Activated CD8-positive, alpha-beta memory T cell treated with anti-CD3 and anti-CD28 coated beads, Interleukin-2, amount 10 ng/mL, durations not matched to agents 7 days and 5 days (primary cell): ENCODE data around the gene CTRB2. TPM values are rescaled to one million over a fixed set of nuclear protein-coding genes. Genes with fewer than 3 reads are reported as not detected.
"Not testable (repeated sequence)": the region's sequence is repeated elsewhere in the genome, so short reads cannot be mapped to it uniquely, and the experiment has no call there.

ENCODE experiments used
- ATAC-seq: fragments of 150-1000 bp; cut with Tn5 transposase; one replicate; pipeline ENCODE4 v1.10.0; 2021; ENCODE audit warnings: moderate library complexity
- CTCF ChIA-PET: fragments of 350-600 bp; sonication (Branson Sonifier 250); formaldehyde crosslinking; loops from one replicate; lab custom pipeline; 2021; ENCODE audit warnings: antibody characterized with exemption; lab: Charles Lee
- DNase-seq: peaks from one replicate; pipeline ENCODE4 v3.0.0-alpha.2; 2020
- H3K27ac Mint-ChIP-seq: one replicate; pipeline ENCODE4 v1.8.0; 2021; ENCODE audit warnings: mild to moderate bottlenecking, mixed read lengths
- H3K27me3 Mint-ChIP-seq: one replicate; pipeline ENCODE4 v1.8.0; 2021; ENCODE audit warnings: mixed read lengths
- H3K36me3 Mint-ChIP-seq: one replicate; pipeline ENCODE4 v1.8.0; 2021; ENCODE audit warnings: mild to moderate bottlenecking, mixed read lengths
- H3K4me1 Mint-ChIP-seq: one replicate; pipeline ENCODE4 v1.8.0; 2021; ENCODE audit warnings: mixed read lengths
- H3K4me3 Mint-ChIP-seq: one replicate; pipeline ENCODE4 v1.8.0; 2021; ENCODE audit warnings: mild to moderate bottlenecking, moderate library complexity, mixed read lengths
- H3K9me3 Mint-ChIP-seq: one replicate; pipeline ENCODE4 v1.8.0; 2022; ENCODE audit warnings: low read depth, mixed read lengths
- total RNA-seq, 2 experiments: library from RNA; stranded (reverse); gene quantifications; one replicate each; pipeline ENCODE4 v1.2.3, GENCODE V29; 2021

CTRB2 gene
- total RNA-seq, 2 experiments from 2014 or later = not detected

- CTCF ChIA-PET = interaction anchor here (0.6 to 1.7 kb wide), 2 partner anchors 29 to 182 kb away, joined by 3 to 12 read pairs; no protein-coding TSS in a partner anchor
- Mint-ChIP-seq H3K4me1 (no peaks in the 10 kb centered on the region), H3K36me3 (no peaks in the 10 kb centered on the region), H3K4me3 (no peak overlapping the region), H3K27me3 (peaks cover 5% of the 10 kb centered on the region), H3K27ac (no peak overlapping the region), H3K9me3 (no peaks in the 10 kb centered on the region)
- ATAC-seq (no peak), DNase-seq (no peak)
These were observed 21.4 kb upstream of the CTRB2 start for GRCh38 chr16:75228143-75228976.

DNA sequence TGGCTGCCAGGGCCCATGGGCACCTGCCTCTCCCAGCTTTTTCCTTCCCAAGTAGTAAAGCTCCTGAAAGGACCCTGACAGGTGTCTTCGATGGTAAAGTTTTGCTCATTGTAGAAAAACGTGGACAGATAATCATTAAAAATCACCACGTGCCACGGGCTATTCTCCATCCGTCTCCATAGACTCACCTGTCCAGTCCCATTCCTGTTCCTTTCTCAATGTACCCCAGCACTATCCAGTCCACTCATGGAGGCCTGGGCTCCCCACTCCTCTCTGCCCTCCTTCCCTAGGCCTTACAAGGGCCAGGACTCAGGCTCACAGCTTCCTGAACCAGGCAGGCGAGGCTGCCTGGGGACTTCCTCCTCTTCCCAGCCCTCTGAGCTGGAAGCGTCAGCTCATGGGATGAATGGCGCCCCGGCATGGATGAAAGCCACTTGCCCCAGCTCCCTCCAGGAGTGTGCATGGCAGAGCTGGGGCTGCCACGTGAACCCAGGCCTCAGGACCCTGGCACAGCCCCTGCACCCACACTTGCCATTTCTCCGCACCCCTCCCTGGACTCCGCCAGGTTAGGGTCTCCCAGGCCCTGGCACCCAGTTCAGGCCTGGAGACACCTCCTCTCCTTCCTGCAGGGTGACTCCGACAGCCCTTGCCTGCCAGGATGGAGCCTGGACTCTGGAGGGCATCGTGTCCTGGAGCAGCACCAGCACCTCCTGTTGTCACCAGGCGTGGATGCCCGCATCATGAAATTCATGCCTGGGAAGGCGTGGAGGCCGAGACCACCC, 20.6 kb upstream of the CTRB2 start:
- CTCF ChIA-PET = no interaction called here
- H3K4me1 Mint-ChIP-seq = no peaks in the 10 kb centered on the region
- no peaks in the 10 kb centered on the region for H3K36me3 Mint-ChIP-seq
- ATAC-seq (no peak), DNase-seq (no peak)
- peaks cover 5% of the 10 kb centered on the region for H3K27me3 Mint-ChIP-seq
- H3K4me3 Mint-ChIP-seq = no peak overlapping the region
- no peaks in the 10 kb centered on the region for H3K9me3 Mint-ChIP-seq
- H3K27ac Mint-ChIP-seq = no peak overlapping the region

- Mint-ChIP-seq H3K36me3 (no peaks in the 10 kb centered on the region), H3K9me3 (no peaks in the 10 kb centered on the region)
- CTCF ChIA-PET = no interaction called here
These were observed 19.8 kb upstream of the CTRB2 start for GRCh38 chr16:75226550-75227360.

DNA sequence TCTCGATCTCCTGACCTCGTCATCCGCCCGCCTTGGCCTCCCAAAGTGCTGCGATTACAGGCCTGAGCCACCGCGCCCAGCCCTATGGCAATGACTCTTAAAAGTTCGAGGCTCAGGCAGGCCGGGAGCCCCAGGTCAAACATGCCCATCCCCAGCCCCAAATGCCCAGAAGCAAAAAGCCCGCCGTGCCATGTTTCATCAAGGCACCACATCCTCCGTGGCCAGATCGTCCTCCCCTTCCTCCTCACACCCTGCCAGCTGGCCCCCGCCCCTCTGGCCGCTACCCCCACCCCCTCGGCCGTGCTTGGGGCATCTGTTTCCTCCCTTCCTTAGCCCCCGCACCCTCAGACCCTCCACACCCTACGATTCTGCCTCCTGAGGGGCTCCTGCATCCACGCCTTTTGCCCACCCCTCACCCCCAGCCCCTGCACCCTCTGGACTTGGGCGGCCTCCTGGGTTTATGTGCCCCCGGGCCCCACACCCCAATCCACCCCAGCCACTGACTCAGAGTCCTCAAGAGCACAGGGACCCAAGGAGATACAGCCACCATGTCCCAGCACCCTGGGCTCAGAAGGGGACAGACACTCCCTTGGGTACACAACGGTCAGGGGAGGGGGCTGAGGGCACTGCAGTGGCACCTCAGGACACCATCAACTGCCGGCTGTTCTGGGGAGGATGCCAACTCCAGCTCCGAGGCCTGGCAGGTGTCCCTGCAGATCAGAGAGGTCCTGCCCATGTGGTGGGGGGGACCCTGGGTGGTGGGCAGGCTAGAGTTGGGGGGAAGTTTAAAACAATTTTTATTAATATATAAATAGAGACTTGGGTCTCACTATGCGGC, 18.9 kb upstream of the CTRB2 start:
- no peaks in the 10 kb centered on the region for H3K36me3 Mint-ChIP-seq
- H3K9me3 Mint-ChIP-seq = no peaks in the 10 kb centered on the region
- DNase-seq (no peak), ATAC-seq (no peak)
- H3K27ac Mint-ChIP-seq = no peak overlapping the region
- H3K4me3 Mint-ChIP-seq = no peak overlapping the region
- CTCF ChIA-PET = interaction anchor here (1.0 kb wide), 1 partner anchor 26 kb away, joined by 4 read pairs; no protein-coding TSS in a partner anchor
- H3K4me1 Mint-ChIP-seq = no peaks in the 10 kb centered on the region
- H3K27me3 Mint-ChIP-seq = no peaks in the 10 kb centered on the region

More at GRCh38 chr16:75226550-75227360, 19.8 kb upstream of the CTRB2 start:
- Mint-ChIP-seq H3K4me1 (no peaks in the 10 kb centered on the region), H3K4me3 (no peak overlapping the region), H3K27ac (no peak overlapping the region), H3K27me3 (peaks cover 5% of the 10 kb centered on the region)
- ATAC-seq = no peak
- DNase-seq = no peak

- ATAC-seq = no peak
- H3K36me3 Mint-ChIP-seq = no peaks in the 10 kb centered on the region
These were observed 18.1 kb upstream of the CTRB2 start for GRCh38 chr16:75225092-75225491.

DNA sequence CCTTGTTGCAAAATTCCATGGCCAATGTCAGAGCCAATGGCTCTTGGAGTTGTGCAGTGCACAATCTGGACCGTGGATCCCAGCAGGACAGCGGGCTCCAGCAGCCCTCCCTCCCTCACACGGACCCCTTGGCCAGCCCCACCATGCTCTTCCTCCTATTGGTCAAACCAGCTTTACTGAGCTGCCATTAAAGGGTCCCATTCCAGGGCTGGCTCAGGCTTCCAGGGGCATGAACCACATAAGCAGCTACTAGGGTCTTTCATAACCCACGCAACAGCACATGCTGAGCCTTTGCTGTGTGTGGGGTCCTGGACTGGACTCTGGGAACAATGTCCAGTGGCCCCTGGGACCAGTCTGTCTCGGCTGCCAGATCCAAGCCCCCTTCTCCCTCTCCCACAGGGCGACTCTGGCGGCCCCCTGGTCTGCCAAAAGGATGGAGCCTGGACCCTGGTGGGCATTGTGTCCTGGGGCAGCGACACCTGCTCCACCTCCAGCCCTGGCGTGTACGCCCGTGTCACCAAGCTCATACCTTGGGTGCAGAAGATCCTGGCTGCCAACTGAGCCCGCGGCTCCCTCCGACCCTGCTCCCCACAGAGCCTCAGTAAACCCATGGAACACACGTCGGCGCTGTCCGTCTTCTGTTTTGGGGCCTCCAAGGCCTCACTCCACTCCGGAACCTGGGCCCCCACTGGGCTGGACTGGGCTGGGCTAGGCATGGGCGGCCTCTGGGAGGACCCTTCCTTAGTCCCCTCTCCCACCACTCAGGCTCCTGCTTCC, 17.5 kb upstream of the CTRB2 start:
- ATAC-seq = no peak
- Mint-ChIP-seq H3K36me3 (no peaks in the 10 kb centered on the region), H3K27ac (no peak overlapping the region), H3K27me3 (no peaks in the 10 kb centered on the region), H3K4me3 (no peak overlapping the region), H3K4me1 (peaks cover 8% of the 10 kb centered on the region), H3K9me3 (no peaks in the 10 kb centered on the region)
- CTCF ChIA-PET = no interaction called here
- no peak for DNase-seq

More at GRCh38 chr16:75225092-75225491, 18.1 kb upstream of the CTRB2 start:
- CTCF ChIA-PET = interaction anchor here (1.0 kb wide), 1 partner anchor 25 kb away, joined by 4 read pairs; no protein-coding TSS in a partner anchor
- no peak for DNase-seq
- Mint-ChIP-seq H3K27me3 (no peaks in the 10 kb centered on the region), H3K9me3 (no peaks in the 10 kb centered on the region), H3K4me1 (peaks cover 3% of the 10 kb centered on the region), H3K4me3 (no peak overlapping the region), H3K27ac (no peak overlapping the region)

DNA sequence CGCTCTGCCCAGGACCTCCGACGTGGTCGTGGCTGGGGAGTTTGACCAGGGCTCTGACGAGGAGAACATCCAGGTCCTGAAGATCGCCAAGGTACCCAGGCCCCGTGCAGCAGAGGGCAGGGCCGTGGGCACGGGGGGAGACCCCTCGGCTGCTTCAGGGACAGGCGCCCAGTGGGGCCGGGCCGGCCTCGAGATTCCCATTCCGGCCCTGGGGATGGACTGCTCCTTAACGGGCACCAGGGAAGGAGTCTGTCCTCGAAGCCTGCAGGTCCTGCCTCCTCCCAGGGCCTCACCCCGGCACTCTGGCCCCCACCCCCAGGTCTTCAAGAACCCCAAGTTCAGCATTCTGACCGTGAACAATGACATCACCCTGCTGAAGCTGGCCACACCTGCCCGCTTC, 16.2 kb upstream of the CTRB2 start:
- peaks cover 14% of the 10 kb centered on the region for H3K4me1 Mint-ChIP-seq
- H3K36me3 Mint-ChIP-seq, DNase-seq, H3K9me3 Mint-ChIP-seq, ATAC-seq, H3K27me3 Mint-ChIP-seq, H3K4me3 Mint-ChIP-seq, H3K27ac Mint-ChIP-seq: not testable (repeated sequence)
- CTCF ChIA-PET = interaction anchor here (1.0 kb wide), 1 partner anchor 24 kb away, joined by 3 read pairs; no protein-coding TSS in a partner anchor

- CTCF ChIA-PET = interaction anchor here (0.9 to 1.0 kb wide), 2 partner anchors 14 to 23 kb away, joined by 3 read pairs; no protein-coding TSS in a partner anchor
- Mint-ChIP-seq H3K27me3 (no peaks in the 10 kb centered on the region), H3K9me3 (no peaks in the 10 kb centered on the region), H3K27ac (no peak overlapping the region), H3K4me3 (no peak overlapping the region), H3K36me3 (no peaks in the 10 kb centered on the region), H3K4me1 (peaks cover 14% of the 10 kb centered on the region)
- no peak for DNase-seq
- no peak for ATAC-seq
These were observed 15.4 kb upstream of the CTRB2 start for GRCh38 chr16:75222271-75222783.

- ATAC-seq (peak; percentile 90), DNase-seq (peak; percentile 56)
- Mint-ChIP-seq H3K27ac (peak overlapping the region; percentile 89), H3K9me3 (no peaks in the 10 kb centered on the region), H3K36me3 (no peaks in the 10 kb centered on the region), H3K27me3 (no peaks in the 10 kb centered on the region), H3K4me1 (peaks cover 14% of the 10 kb centered on the region), H3K4me3 (peak overlapping the region; percentile 71)
- CTCF ChIA-PET = interaction anchor here (1.8 to 6.3 kb wide), 3 partner anchors 14 to 21 kb away, joined by 3 to 43 read pairs (median 11); no protein-coding TSS in a partner anchor
These were observed 12.9 kb upstream of the CTRB2 start for GRCh38 chr16:75219838-75220237.

GRCh38 chr16:75219088-75219487, 12.1 kb upstream of the CTRB2 start:
- no peak for DNase-seq
- H3K27me3 Mint-ChIP-seq = no peaks in the 10 kb centered on the region
- H3K9me3 Mint-ChIP-seq = no peaks in the 10 kb centered on the region
- CTCF ChIA-PET = interaction anchor here (1.8 to 6.3 kb wide), 3 partner anchors 15 to 20 kb away, joined by 3 to 43 read pairs (median 11); no protein-coding TSS in a partner anchor
- H3K27ac Mint-ChIP-seq = peak overlapping the region; percentile 89
- H3K4me1 Mint-ChIP-seq = peaks cover 14% of the 10 kb centered on the region
- H3K36me3 Mint-ChIP-seq = no peaks in the 10 kb centered on the region
- no peak for ATAC-seq
- no peak overlapping the region for H3K4me3 Mint-ChIP-seq

DNA sequence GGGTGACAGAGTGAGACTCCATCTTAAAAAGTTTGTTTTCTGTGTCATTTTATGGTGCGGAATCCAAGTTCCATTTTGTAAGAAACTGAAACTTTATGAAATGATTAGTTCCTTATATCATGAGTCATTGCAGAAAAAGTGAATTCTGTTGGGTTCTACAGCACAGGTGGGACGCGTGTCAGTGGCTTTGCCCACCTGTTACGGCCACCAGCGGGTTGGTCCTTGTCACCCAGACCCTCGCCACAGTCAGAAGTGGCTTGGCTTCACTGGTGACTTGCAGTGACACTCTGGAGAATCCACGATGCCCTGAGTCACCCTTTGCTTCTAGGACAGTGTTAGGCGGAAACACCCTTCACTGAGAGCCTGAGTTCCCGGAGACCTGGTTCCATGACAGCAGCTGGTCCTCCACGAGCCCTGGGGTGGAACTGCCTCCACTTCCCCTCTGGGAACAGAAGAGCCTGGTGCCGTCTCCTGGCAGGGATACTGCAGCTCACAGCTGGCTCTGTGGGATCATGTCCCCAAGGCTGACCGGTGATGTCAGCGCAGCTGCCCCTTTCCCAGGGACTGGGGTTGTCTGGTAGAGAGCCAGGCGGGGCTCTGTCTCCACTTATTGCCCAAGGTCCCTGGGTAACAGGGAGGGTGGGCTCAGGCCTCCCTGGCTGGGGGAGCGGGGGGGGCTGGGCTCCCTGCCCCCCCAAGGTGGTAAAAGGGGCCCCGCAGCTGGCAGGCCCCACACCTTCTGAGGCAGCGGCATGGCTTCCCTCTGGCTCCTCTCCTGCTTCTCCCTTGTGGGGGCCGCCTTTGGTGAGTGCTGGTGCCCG, 11.5 kb upstream of the CTRB2 start, which contains the start of gene CTRB1:
Gene CTRB1, plus strand, starts transcription at position 733 of the 821 bp plus-strand sequence. Its CDS starts 20 bp downstream, at position 753.
- H3K4me3 Mint-ChIP-seq = peak within 1 kb of the TSS; percentile 71
- H3K36me3 Mint-ChIP-seq = no peaks in the 10 kb centered on the region
- H3K9me3 Mint-ChIP-seq = no peaks in the 10 kb centered on the region
- ATAC-seq (no peak), DNase-seq (no peak)
- peaks cover 14% of the 10 kb centered on the region for H3K4me1 Mint-ChIP-seq
- no peaks in the 10 kb centered on the region for H3K27me3 Mint-ChIP-seq
- CTCF ChIA-PET = interaction anchor here (1.0 to 6.3 kb wide), 3 partner anchors 15 to 20 kb away, joined by 3 to 43 read pairs (median 4); no protein-coding TSS in a partner anchor
- H3K27ac Mint-ChIP-seq = peak within 1 kb of the TSS; percentile 89
